PC-3 (cell line): ENCODE measurements around the gene SFXN3.

ENCODE experiments used
- EZH2 ChIP-seq: fragments of 300-600 bp; sonication (generic); IDR thresholded peaks from one replicate; pipeline ENCODE4 v1.6.1; 2017; ENCODE audit warnings: antibody characterized with exemption, mild to moderate bottlenecking, low read length; ENCODE audit not compliant: unreplicated experiment
- TF ChIP-seq, protein P1 (sequence below): fragments of 300-600 bp; sonication (generic); conservative IDR thresholded peaks from 2 replicates; pipeline ENCODE4 v1.5.1; 2017; ENCODE audit warnings: antibody characterized with exemption, low read depth, mild to moderate bottlenecking, low read length

DNA sequence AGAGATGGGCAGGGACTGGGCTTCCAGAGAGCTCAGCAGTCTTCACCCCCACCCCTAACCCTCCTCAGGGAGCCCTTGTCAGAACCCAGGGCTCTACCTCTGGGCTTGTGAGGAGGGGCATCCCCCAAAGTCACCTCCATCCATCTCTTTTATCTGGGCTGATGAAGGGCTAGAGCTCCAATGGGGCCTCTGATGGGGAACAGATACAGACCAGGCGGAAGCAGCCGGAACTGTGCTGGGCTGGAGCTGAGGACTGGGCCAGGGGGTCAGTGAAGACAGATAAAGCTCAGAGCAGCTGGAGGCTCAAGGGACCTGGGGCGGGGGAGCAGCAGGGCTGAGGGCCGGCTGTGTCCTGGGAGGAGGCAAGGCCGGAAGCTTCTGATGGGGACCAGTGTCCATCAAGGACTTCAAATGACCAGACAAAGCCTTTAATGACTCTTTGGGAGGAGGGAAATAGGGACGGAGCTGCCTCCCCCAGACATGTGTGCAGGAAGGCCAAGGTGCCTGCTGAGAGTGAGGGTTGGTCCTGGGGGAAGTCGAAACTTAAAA, 40.9 kb downstream of the SFXN3 start:
- TF ChIP-seq, protein P1, sequence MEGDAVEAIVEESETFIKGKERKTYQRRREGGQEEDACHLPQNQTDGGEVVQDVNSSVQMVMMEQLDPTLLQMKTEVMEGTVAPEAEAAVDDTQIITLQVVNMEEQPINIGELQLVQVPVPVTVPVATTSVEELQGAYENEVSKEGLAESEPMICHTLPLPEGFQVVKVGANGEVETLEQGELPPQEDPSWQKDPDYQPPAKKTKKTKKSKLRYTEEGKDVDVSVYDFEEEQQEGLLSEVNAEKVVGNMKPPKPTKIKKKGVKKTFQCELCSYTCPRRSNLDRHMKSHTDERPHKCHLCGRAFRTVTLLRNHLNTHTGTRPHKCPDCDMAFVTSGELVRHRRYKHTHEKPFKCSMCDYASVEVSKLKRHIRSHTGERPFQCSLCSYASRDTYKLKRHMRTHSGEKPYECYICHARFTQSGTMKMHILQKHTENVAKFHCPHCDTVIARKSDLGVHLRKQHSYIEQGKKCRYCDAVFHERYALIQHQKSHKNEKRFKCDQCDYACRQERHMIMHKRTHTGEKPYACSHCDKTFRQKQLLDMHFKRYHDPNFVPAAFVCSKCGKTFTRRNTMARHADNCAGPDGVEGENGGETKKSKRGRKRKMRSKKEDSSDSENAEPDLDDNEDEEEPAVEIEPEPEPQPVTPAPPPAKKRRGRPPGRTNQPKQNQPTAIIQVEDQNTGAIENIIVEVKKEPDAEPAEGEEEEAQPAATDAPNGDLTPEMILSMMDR = no peak
- TF ChIP-seq EZH2 = no peak
